ENCODE results near the gene NUP54.

Gene NUP54, protein sequence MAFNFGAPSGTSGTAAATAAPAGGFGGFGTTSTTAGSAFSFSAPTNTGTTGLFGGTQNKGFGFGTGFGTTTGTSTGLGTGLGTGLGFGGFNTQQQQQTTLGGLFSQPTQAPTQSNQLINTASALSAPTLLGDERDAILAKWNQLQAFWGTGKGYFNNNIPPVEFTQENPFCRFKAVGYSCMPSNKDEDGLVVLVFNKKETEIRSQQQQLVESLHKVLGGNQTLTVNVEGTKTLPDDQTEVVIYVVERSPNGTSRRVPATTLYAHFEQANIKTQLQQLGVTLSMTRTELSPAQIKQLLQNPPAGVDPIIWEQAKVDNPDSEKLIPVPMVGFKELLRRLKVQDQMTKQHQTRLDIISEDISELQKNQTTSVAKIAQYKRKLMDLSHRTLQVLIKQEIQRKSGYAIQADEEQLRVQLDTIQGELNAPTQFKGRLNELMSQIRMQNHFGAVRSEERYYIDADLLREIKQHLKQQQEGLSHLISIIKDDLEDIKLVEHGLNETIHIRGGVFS

GRCh38 chr4:76148142-76148865 lies at the start of gene NUP54:
Gene NUP54 (minus strand): TSS chr4:76148397. CDS start chr4:76148374, 23 bp downstream.
- DNase-seq = peak; percentile 99

DNA sequence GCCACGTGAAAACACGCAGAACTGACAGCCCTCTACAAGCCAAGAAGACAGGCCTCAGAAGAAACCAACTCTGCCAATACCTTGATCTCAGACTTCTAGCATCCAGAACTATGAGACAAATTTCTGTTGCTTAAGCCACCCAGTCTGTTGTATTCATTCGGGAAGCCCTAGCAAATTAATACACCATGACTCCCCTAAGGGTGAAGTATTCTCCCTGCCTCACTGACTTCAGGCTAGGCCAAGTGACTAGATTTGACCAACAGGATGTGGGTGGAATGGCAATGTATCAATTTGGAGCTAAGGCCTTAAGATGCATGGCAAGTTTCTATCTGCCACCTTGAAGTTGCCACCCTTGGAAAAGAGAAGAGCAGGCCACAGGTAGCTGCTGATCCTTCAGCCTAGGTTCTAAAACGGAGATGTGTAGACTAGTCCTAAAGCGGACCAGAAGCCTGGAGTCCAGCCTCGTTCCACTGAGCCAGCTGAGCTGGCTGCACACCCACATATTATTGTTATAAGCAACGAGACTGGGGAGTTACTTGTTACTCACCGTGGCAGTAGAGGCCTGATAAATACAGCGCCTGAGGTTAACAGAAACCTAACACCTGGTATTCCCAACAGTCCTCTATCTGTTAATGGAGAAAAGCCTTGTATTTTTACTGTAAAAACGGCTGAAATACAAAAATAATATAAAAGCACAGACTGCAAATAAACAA lies 49.0 kb upstream of the NUP54 start:
- no peak for DNase-seq

DNA sequence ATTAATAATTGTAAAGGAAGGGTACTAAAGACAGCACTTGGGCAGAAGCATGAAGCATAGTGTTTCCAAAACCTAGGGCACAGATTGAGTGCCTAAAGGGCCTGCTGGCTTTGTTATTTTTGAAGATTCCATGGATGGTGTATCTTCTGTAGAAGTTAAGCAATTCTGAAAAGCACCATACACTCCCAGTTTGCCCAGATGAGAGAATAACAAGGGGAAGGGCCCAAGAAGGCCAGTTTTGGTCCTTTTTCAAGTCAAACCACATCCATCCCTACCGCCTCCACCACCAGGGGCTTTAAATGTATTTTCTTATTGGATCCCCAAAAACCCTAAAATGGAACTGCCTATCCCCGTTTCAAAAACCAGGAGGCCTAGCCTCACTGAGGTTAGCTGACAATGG lies 48.2 kb upstream of the NUP54 start:
- no peak for DNase-seq

- DNase-seq = no peak
These were observed 47.1 kb upstream of the NUP54 start for GRCh38 chr4:76195326-76195725.

DNA sequence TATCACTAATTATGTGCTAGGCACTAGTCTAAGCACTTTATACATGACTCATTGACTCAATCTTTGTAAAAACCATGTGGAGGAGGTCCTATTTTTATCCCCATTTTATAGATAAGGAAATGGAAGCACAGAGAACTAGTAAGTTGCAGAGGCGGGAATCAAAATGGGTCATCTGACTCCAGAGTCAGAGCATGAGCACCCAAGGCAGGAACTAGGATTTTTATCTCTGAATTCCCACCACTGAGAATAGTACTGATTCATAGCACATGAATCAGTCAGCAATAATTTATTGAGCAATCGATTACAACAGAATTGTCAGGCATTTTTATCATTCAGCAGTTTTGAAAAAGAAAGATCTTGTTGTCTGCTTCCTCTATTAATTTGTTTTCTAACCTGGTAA lies 46.1 kb upstream of the NUP54 start:
- peak; percentile 38 for DNase-seq

DNA sequence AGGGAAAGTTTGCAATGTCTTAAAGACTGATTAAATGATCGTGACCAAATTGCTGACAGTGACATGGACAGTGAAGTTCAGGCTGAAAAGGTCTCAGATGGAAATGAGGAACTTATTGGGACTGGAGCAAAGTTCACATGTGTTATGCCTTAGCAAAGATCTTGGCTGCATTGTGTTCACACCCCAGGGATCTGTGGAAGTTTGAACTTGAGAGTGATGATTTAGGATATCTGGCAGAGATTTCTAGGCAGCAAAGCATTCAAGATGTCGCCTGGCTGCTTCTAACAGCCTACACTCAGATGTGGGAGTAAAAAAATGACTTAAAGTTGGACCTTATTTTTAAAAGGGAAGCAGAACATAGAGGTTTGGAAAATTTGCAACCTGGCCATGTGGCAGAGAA lies 44.0 kb upstream of the NUP54 start:
- DNase-seq = no peak

- DNase-seq = no peak
These were observed 40.4 kb upstream of the NUP54 start for GRCh38 chr4:76188557-76188956.

DNA sequence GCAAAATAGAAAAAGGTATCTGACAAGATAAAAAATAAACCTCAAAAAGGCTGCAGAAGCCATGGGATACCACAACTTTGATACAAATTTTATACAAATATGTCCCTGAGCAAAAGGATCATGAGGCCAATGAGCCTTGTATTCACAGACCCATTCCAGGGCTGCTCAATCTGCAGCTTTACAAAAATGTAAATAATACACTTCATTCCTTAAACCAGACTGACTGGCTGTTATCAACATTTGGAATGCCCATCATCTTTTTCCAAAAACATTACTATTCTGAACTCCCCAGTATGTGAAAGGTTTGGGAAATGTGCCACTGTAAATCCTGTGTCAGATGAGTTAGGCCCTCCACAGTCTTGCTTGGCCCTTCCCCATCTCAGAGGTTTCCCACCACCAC lies 40.0 kb upstream of the NUP54 start:
- no peak for DNase-seq

GRCh38 chr4:76187152-76187551 lies 39.0 kb upstream of the NUP54 start:
- no peak for DNase-seq

- DNase-seq = no peak
These were observed 34.3 kb upstream of the NUP54 start for GRCh38 chr4:76182463-76182862.

DNA sequence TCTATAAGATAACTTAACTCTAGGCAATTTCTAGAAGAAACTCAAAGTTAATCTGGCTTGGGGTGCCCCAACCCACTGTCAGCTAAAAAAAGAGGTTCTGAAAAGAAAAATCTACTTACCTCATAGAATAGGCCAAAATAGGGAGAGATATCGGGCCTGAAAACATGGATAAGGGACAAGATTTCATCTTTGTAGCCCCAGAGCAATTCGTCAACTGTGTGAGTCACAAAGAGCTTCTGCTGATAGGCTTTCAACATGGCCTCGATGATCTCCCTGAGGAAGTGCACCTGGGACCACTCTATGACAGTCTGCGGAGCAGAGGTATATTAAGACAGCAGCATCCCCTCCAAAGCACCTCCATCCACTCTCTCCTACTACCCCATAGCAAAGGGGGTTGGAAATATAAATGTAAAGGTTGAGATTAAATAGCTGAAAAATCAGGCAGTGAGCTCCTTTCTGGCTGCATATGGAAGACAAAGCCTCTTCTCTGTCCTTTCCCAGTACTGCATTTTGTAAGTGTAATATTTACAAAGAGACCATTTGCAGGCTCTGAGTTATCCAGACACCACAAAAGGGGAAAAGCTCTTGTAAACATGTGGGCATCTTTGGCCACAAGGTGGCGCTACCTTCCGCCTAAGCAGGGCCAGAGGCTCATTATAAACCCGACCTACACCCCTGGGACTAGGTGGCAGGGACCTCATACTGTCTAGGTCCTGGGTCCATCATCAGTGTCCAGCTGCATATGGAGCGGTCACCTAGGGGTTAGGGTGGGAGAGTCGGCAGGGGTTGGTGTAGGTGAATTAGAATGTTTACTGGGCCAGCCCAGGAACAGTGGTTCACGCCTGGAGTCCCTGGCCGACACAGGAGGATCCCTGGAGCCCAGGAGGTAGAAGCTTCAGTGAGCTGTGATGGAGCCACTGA lies 31.5 kb upstream of the NUP54 start:
- DNase-seq = peak; percentile 94

DNA sequence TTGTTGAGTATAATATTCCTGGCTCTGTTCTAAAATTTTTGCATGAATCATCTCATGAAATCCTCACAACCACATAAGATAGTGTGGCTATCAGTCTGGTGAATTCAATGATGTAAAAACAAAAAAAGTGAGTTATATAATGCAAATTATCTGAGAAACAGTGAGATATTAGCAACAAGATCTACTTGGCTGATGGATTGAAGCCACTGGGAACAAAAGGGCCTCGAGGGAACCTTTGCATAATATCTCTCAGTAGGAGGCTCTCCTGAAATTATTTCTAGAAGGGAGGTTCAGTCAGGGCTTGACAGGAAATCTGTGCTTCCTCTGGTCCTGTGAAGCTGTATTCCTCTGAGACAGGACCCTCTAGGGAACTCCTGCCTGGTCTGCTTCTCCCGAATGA lies 30.1 kb upstream of the NUP54 start:
- DNase-seq = no peak

DNA sequence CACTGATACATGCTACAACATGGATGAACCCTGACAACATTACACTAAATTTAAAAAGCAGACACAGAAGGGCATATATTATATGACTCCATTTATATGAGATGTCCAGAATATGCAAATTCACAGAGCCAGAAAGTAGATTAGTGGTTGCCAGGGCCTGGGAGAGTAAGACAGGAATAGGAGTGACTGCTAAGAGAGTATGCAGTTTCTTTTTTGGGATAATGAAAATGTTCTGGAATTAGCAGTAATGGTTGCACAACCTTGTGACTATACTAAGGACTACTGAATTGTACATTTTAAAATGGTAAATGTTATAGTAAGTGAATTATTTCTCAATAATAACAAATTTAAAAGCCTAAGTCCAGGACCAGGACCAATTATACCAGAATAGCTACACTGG lies 29.5 kb upstream of the NUP54 start:
- no peak for DNase-seq

DNA sequence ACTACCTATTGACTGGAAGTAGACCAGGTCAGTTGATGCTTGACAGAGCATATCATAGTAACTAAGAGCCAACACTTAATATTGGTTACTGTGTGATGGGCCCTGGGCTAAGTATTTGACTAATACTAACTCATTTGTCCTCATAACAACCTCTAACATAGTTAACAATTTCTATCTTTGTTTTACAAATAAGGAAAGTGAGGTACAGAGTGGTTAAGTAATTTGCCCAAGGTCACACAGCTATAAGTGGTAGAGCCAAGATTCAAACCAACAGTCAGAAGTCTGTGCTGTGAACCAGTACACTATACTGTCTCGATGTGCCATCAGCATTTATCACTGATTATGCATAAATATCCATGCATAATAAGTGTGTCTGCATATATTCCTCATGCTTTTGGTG lies 27.1 kb upstream of the NUP54 start:
- DNase-seq = no peak

DNA sequence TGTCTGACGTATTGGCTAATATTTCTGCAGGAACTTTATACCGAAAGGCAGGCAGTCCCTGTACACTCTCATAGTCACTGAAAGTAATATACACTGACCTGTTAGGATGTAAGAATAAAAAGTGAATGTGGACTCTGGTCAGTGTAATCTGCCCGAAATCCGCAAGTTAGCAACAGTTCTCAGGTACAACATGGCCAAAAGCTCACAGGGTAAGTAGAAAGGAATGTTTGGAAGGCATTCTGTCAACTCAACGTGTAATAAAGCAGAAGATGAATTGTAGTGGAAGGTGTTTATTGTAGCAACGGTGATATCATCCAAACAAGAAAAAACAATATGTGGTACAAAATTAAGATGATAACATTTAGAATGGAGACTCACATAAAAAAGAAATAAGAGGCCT lies 26.0 kb upstream of the NUP54 start:
- DNase-seq = no peak

DNA sequence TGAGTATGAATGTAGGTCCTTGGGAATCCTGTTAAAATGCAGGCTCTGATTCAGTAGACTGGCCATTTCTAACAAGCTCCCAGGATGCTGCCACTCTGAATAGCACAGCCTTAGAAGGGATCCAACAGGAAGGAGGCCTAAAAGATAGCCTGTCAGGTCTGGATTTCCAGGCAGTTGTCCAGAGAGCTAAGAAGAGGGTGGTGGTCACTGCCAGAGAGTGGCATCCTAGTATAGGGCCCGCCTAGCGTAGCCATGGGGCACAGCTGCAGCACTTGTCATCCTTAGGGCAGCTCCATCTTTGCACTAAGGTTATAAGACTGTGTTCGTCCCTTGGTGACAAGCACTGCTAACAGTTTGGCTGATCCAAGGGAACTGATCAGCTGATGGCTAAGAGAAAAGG lies 20.5 kb upstream of the NUP54 start:
- no peak for DNase-seq

DNA sequence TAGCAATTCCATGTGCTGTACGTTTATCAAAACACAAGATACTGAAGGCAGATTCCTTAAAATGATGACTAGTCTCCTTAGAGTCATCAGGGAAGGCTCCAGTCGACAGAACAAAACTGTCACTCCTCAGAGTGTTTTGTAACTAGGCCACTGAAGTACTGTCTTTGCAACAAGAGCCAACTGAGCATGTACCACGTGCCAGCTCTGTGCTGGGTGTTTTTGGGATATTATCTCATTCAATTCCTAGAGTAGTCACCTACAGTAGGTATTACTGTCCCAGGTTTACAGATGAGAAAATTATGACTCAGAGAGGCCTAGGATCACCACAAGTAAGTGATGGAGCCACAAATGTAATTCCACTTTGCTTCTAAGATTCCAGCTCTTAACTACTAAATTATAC lies 18.3 kb upstream of the NUP54 start:
- DNase-seq = no peak

DNA sequence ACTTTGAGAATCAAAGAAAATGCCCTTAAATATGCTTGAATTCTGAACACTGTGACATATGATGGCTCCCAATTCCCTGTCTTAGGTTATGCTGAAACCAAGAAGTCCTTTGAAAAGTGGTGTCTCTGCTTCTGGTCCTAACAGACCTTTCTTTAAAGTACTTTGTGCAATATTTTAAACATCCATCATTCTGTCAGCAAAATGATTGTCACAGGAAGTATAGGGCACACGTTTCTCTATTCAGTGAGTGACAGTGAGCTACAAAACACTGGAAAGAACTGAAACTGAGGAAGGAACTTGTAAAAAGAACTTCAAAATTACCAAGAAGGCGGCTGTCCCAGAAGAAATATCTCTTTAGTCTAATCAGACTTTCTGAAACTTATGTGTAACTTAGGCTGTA lies 12.2 kb upstream of the NUP54 start:
- DNase-seq = no peak

DNA sequence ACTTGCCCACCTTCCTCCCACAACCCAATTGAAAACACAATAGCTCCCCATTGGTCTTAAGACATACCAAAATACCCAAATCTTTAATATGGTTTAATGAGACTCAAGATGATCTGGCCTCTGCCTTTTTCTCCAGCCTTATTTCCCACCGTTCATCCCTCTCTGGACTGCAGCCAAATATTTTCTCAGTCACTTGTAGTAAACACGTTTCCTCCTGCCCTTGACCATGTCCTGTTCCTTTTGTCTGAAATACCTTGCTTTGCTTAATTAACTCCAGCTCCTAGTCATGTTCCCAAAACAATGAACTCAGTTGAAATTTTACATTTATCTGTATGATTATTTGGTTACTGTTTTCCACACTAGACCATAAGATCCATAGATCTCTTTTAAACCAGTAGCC lies 8.4 kb upstream of the NUP54 start:
- peak; percentile 24 for DNase-seq

GRCh38 chr4:76155979-76156378 lies 7.8 kb upstream of the NUP54 start:
- no peak for DNase-seq

DNA sequence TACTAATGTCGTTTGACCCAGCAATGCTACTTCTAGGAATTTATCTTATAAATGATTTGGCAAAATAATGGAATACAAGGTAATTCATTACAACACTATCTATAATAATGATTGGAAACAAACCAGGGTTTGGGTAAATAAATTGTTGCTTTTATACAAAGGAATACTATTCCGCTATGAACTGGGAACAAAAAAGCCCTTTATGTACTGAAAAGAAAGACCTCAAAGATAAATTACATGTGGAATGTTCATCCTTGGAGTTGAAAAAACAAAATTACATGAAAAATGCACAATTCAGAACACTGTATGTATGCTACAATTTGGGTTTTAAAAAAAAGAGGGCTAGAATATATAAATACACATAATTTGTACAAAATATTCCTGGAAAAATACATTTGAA lies 5.2 kb upstream of the NUP54 start:
- DNase-seq = no peak

- DNase-seq = peak; percentile 91
These were observed 599 bp downstream of the NUP54 start for GRCh38 chr4:76147454-76148141.
